Astrocyte (in vitro differentiated cells and primary cell): Measurements from ENCODE around the gene MATN1.

ENCODE experiments used
- EZH2 ChIP-seq: IDR thresholded peaks from 2 replicates; pipeline ENCODE4 v1.6.1; 2012; ENCODE audit warnings: mild to moderate bottlenecking, low read length, inconsistent platforms; ENCODE audit not compliant: insufficient read depth
- TF ChIP-seq, protein P1 (sequence below): IDR thresholded peaks from 2 replicates; pipeline ENCODE4 v1.5.1; 2011; ENCODE audit warnings: low read depth, mild to moderate bottlenecking, inconsistent platforms, low read length, moderate library complexity; ENCODE audit not compliant: insufficient read depth

DNA sequence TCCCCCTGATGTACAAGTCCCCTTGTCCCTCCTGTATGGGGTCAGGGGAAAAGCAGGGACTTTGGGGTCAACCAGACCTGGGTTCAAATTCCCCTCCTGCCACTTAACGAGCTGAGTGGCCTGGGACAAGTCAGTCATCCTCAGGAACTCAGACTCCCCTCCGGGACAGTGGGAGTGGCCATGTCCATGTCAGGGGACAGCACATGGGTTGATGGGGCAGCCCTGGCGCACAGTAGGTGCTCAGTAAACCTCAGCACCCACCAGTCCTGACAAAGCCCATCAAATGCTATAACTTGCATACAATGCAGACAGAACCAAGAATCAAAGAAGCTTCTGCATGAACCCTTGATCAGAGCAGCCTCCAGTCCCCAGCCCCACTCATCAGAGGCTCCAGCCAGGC, 30.0 kb downstream of the MATN1 start:
- TF ChIP-seq, protein P1, sequence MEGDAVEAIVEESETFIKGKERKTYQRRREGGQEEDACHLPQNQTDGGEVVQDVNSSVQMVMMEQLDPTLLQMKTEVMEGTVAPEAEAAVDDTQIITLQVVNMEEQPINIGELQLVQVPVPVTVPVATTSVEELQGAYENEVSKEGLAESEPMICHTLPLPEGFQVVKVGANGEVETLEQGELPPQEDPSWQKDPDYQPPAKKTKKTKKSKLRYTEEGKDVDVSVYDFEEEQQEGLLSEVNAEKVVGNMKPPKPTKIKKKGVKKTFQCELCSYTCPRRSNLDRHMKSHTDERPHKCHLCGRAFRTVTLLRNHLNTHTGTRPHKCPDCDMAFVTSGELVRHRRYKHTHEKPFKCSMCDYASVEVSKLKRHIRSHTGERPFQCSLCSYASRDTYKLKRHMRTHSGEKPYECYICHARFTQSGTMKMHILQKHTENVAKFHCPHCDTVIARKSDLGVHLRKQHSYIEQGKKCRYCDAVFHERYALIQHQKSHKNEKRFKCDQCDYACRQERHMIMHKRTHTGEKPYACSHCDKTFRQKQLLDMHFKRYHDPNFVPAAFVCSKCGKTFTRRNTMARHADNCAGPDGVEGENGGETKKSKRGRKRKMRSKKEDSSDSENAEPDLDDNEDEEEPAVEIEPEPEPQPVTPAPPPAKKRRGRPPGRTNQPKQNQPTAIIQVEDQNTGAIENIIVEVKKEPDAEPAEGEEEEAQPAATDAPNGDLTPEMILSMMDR: no peak
- TF ChIP-seq EZH2: no peak
